K562 (cell line): ENCODE measurements around the gene MTHFSD. TPM values are rescaled to one million over a fixed set of nuclear protein-coding genes. Genes with fewer than 3 reads are reported as not detected.

Source experiments
- ATAC-seq: fragments of 200-7000 bp; cut with Tn5 transposase; 3 replicates; pipeline ENCODE4 v1.9.1; 2020; ENCODE audit warnings: moderate library complexity
- BruUV-seq: library from RNA; stranded (reverse); fragments of 400-500 nt; replicated peaks from 2 replicates; lab custom pipeline; 2021; lab: Mats Ljungman, UMichigan
- CTCF ChIA-PET: fragments of 300-600 bp; formaldehyde crosslinking; extraction: SDS; loops from one replicate; lab custom pipeline; 2021; ENCODE audit warnings: low intra/inter-chr PET ratio; lab: Yijun Ruan, JAX
- POLR2A ChIA-PET: fragments of 300-600, 350-650 bp; sonication (Branson Sonifier 250); formaldehyde crosslinking; extraction: SDS; loops from one replicate; lab custom pipeline; 2021; ENCODE audit warnings: antibody characterized with exemption, inconsistent platforms; lab: Yijun Ruan, JAX
- DNase-seq, 4 experiments: peaks; one replicate each; pipeline versions ENCODE4 v3.0.0 to v3.0.0-alpha.2; 2011 to 2018; ENCODE audit warnings: low spot score in 3 of 4, mixed read lengths in 3 of 4; ENCODE audit errors: extremely low read depth in 1 of 4
- FAIRE-seq: peaks from 2 replicates; lab custom pipeline; 2011; peaks lifted over from hg19 to GRCh38; lab: Jason Lieb, UNC
- H2AFZ ChIP-seq: 2 replicates; pipeline ENCODE4 v1.6.0; 2011; ENCODE audit warnings: low read depth, low read length, control low read depth, inconsistent platforms
- H3K27ac ChIP-seq: fragments of 200-600 bp; 3 replicates; pipeline ENCODE4 v1.8.0; 2011; ENCODE audit warnings: low read depth, mild to moderate bottlenecking, control low read depth, inconsistent platforms, low read length, moderate library complexity, mixed read lengths; ENCODE audit errors: extremely low read depth
- H3K27me3 ChIP-seq, 2 experiments: fragments of 300-600 bp in 1 of 2; 2 replicates in 1 of 2; 3 replicates in 1 of 2; pipeline versions ENCODE4 v1.6.0 to v1.8.0; 2011; ENCODE audit warnings: inconsistent platforms in 2 of 2, low read length in 2 of 2, mild to moderate bottlenecking in 1 of 2, mixed read lengths in 1 of 2, moderate library complexity in 1 of 2; ENCODE audit not compliant: control insufficient read depth in 2 of 2, insufficient read depth in 2 of 2
- H3K36me3 ChIP-seq: fragments of 300-600 bp; 3 replicates; pipeline ENCODE4 v1.8.0; 2011; ENCODE audit warnings: mild to moderate bottlenecking, low read length, inconsistent platforms; ENCODE audit not compliant: control insufficient read depth, insufficient read depth
- H3K4me1 ChIP-seq, 2 experiments: fragments of 200-600 bp in 1 of 2; replicated peaks in 1 of 2; 2 replicates in 1 of 2; 3 replicates in 1 of 2; pipeline versions ENCODE4 v1.5.1 to v1.8.0; 2011; ENCODE audit warnings: inconsistent platforms in 2 of 2, low read length in 2 of 2, mild to moderate bottlenecking in 1 of 2, mixed read lengths in 1 of 2, moderate library complexity in 1 of 2; ENCODE audit not compliant: control insufficient read depth in 2 of 2, insufficient read depth in 2 of 2
- H3K4me2 ChIP-seq: 2 replicates; pipeline ENCODE4 v1.6.1; 2011; ENCODE audit warnings: low read length, control low read depth, inconsistent platforms, mixed read lengths; ENCODE audit not compliant: insufficient read depth
- H3K4me3 ChIP-seq: fragments of 200-600 bp; sonication (generic), shearing (Covaris generic); 2 replicates; pipeline ENCODE4 v1.5.1; 2016; ENCODE audit warnings: control low read depth, inconsistent platforms
- H3K79me2 ChIP-seq: fragments of 200-600 bp; 3 replicates; pipeline ENCODE4 v1.8.0; 2011; ENCODE audit warnings: low read length, inconsistent platforms; ENCODE audit not compliant: control insufficient read depth, insufficient read depth
- H3K9ac ChIP-seq, 2 experiments: 2 replicates each; pipeline versions ENCODE4 v1.6.0 to v1.6.1; 2011; ENCODE audit warnings: low read depth in 2 of 2, low read length in 2 of 2, control low read depth in 1 of 2, inconsistent platforms in 1 of 2, mild to moderate bottlenecking in 1 of 2, mixed read lengths in 1 of 2; ENCODE audit not compliant: insufficient read depth in 1 of 2
- H3K9me1 ChIP-seq: one replicate; pipeline ENCODE4 v1.6.0; 2011; ENCODE audit warnings: inconsistent platforms, mild to moderate bottlenecking, low read length, moderate library complexity; ENCODE audit not compliant: control insufficient read depth, insufficient read depth
- H3K9me3 ChIP-seq: replicated peaks from 2 replicates; pipeline ENCODE4 v1.5.1; 2011; ENCODE audit warnings: low read depth, low read length, inconsistent platforms; ENCODE audit not compliant: control insufficient read depth, insufficient read depth
- H4K20me1 ChIP-seq: replicated peaks from 2 replicates; pipeline ENCODE4 v1.6.1; 2011; ENCODE audit warnings: low read length, inconsistent platforms, mixed read lengths; ENCODE audit not compliant: control insufficient read depth, insufficient read depth
- BDP1 ChIP-seq: IDR thresholded peaks from 3 replicates; pipeline ENCODE4 v1.6.1; 2011; ENCODE audit not compliant: insufficient read length, insufficient read depth
- EP300 ChIP-seq: IDR thresholded peaks from 2 replicates; pipeline ENCODE4 v1.6.1; 2012; ENCODE audit warnings: low read length, improper control_type of control experiment
- HSF4 ChIP-seq: fragments of 250-450 bp; sonication (Bioruptor Pico); IDR thresholded peaks from 2 replicates; pipeline ENCODE4 v2.1.2; 2022; ENCODE audit warnings: mild to moderate bottlenecking, moderate library complexity, borderline replicate concordance
- KAT8 ChIP-seq: fragments of 450-650 bp; IDR thresholded peaks from 2 replicates; pipeline ENCODE4 v1.6.1; 2016; ENCODE audit warnings: low read depth, mild to moderate bottlenecking
- MBD2 ChIP-seq: sonication (generic); IDR thresholded peaks from 2 replicates; pipeline ENCODE4 v1.6.1; 2016; ENCODE audit warnings: low read depth, borderline replicate concordance
- MTA3 ChIP-seq: fragments of 450-650 bp; formaldehyde crosslinking; IDR thresholded peaks from 2 replicates; pipeline ENCODE4 v1.6.1; 2017; ENCODE audit warnings: mild to moderate bottlenecking, borderline replicate concordance
- PURB ChIP-seq: sonication (generic); formaldehyde crosslinking; IDR thresholded peaks from 2 replicates; pipeline ENCODE4 v1.9.0; 2021; ENCODE audit warnings: low read depth, mild to moderate bottlenecking, missing genetic modification reagents
- RBM25 ChIP-seq: fragments of 200-400 bp; formaldehyde crosslinking; IDR thresholded peaks from 2 replicates; pipeline ENCODE4 v1.6.1; 2018; ENCODE audit warnings: low read length, low read depth, moderate library complexity; ENCODE audit not compliant: severe bottlenecking
- THRA ChIP-seq: fragments of 450-650 bp; IDR thresholded peaks from 2 replicates; pipeline ENCODE4 v1.6.1; 2017; ENCODE audit warnings: mild to moderate bottlenecking, moderate library complexity
- ZFP30 ChIP-seq: fragments of 250-450 bp; sonication (Bioruptor Pico); IDR thresholded peaks from 2 replicates; pipeline ENCODE4 v1.8.0; 2022; ENCODE audit warnings: moderate library complexity, mild to moderate bottlenecking, inconsistent platforms, borderline replicate concordance
- ZNF318 ChIP-seq, 2 experiments: fragments of 450-650 bp; IDR thresholded peaks; 2 replicates each; pipeline ENCODE4 v1.6.1; 2016; ENCODE audit warnings: mild to moderate bottlenecking in 2 of 2, borderline replicate concordance in 1 of 2, low read depth in 1 of 2, moderate library complexity in 1 of 2
- WGBS: fragments of 100-300 bp; shearing (Covaris generic); methylation state at CpG from one replicate; pipeline ENCODE4 v1.1.6; 2016; ENCODE audit warnings: low coverage, mixed read lengths; ENCODE audit not compliant: insufficient coverage; ENCODE audit errors: missing lambda C conversion rate; 5-methylcytosine and 5-hydroxymethylcytosine counted together
- in situ Hi-C: fragments of 300-500 bp; cut with MboI; formaldehyde crosslinking; loops from 4 replicates; pipeline ENCODE4 v1.15.0; 2018; ENCODE audit warnings: inconsistent platforms, mixed read lengths
- intact Hi-C: fragments of 100-400 bp; cut with micrococcal nuclease; formaldehyde crosslinking; loops from 2 replicates; pipeline ENCODE4 v1.14.2; 2022
- polyA plus RNA-seq, 8 experiments: library from polyadenylated mRNA; depleted of rRNA in 4 of 8; stranded (reverse) in 5 of 8; unstranded in 3 of 8; fragments of >200 nt; fragmentation: Nextera tagmentation in 2 of 8; fragmentation: Illumina TruSeq in 1 of 8; extraction: Ambion mirVana in 2 of 8; extraction: Trizol in 1 of 8; gene quantifications; 2 replicates each; pipeline versions ENCODE4 v1.2.1 to v1.2.3, GENCODE V29; 2011 to 2014; ENCODE audit warnings: inconsistent platforms in 1 of 8, missing spikeins in 1 of 8
- total RNA-seq, 7 experiments: library from RNA; depleted of rRNA in 6 of 7; stranded (reverse); fragments of >200 nt in 6 of 7; fragmentation: Illumina TruSeq in 2 of 7; extraction: Trizol in 2 of 7; gene quantifications; 2 replicates each; pipeline versions ENCODE4 v1.2.1 to v1.2.3, GENCODE V29; 2011 to 2021; ENCODE audit warnings: low replicate concordance in 1 of 7

The MTHFSD gene
- total and polyA plus RNA-seq, 9 of the 15 experiments (the other 6 are each of a cell fraction or from before 2014, with no cell fraction given): 3.2 to 20.2 (median 12.0) TPM

- BruUV-seq: no TSS peak
- H3K4me2 ChIP-seq: no peak overlapping the region
- CTCF ChIA-PET: no interaction called here
- peaks cover 5% of the 10 kb centered on the region for H3K9me1 ChIP-seq
- no peaks in the 10 kb centered on the region for H3K4me1 ChIP-seq
- H3K79me2 ChIP-seq: no peaks in the 10 kb centered on the region
- H3K9me3 ChIP-seq: no peaks in the 10 kb centered on the region
- no peak for DNase-seq
- no peak overlapping the region for H3K9ac ChIP-seq
- in situ Hi-C loops (no loop called here), intact Hi-C loops (no loop called here)
- no peaks in the 10 kb centered on the region for H3K36me3 ChIP-seq
- no peak overlapping the region for H2AFZ ChIP-seq
- H3K27me3 ChIP-seq: peaks cover 17 to 57% of the 10 kb centered on the region in 2 experiments
- WGBS: 0% methylated on average over 12 of the region's 13 CpGs
- ATAC-seq: no peak
- H4K20me1 ChIP-seq: no peaks in the 10 kb centered on the region
- FAIRE-seq: no peak
- H3K27ac ChIP-seq: no peak overlapping the region
- no peak overlapping the region for H3K4me3 ChIP-seq
- POLR2A ChIA-PET: interaction anchor here (0.7 to 1.2 kb wide), 2 partner anchors 9 to 20 kb away, joined by 3 to 5 read pairs; no protein-coding TSS in a partner anchor
- TF ChIP-seq ZNF318 (IDR thresholded peaks at IDR 0.05; ENCODE audit: borderline replicate concordance in 1 of 2, low read depth in 1 of 2) (no peak), MBD2 (no peak), ZFP30 (CRISPR knock-in tag) (no peak), RBM25 (no peak), HSF4 (no peak), KAT8 (no peak), PURB (CRISPR knock-in tag) (no peak), EP300 (no peak), MTA3 (no peak), THRA (no peak), BDP1 (no peak)
These were observed 39.0 kb upstream of the MTHFSD start for GRCh38 chr16:86593913-86594620.
